ENCODE results near the gene PCBP3. TPM values are rescaled to one million over a fixed set of nuclear protein-coding genes. Genes with fewer than 3 reads are reported as not detected.

Gene PCBP3
- total RNA-seq, 2 experiments from 2014 or later = 1.9 to 2.2 TPM

- POLR2A ChIA-PET = interaction anchor here (1.7 kb wide), 1 partner anchor 8 kb away, joined by 4 read pairs; no protein-coding TSS in a partner anchor
- DNase-seq (no peak), ATAC-seq (no peak)
- H3K9me3 Mint-ChIP-seq = no peaks in the 10 kb centered on the region
- no peaks in the 10 kb centered on the region for H3K36me3 Mint-ChIP-seq (ENCODE audit: low read depth)
- no peak for TF ChIP-seq CTCF (IDR thresholded peaks at IDR 0.05)
- CTCF ChIA-PET = no interaction called here
- peaks cover 22% of the 10 kb centered on the region for H3K4me1 Mint-ChIP-seq (ENCODE audit: low read depth)
- H3K4me3 Mint-ChIP-seq = no peak overlapping the region
- intact Hi-C loops (cut with micrococcal nuclease) = no loop called here
- peaks cover 10% of the 10 kb centered on the region for H3K27me3 Mint-ChIP-seq
- no peak overlapping the region for H3K27ac Mint-ChIP-seq
Observed at GRCh38 chr21:45877171-45877438, 233.6 kb downstream of the PCBP3 start.

- peaks cover 10% of the 10 kb centered on the region for H3K27me3 Mint-ChIP-seq
- no peaks in the 10 kb centered on the region for H3K36me3 Mint-ChIP-seq (ENCODE audit: low read depth)
- no peaks in the 10 kb centered on the region for H3K9me3 Mint-ChIP-seq
- DNase-seq (no peak), ATAC-seq (no peak)
- H3K4me3 Mint-ChIP-seq = no peak overlapping the region
- intact Hi-C loops (cut with micrococcal nuclease) = no loop called here
- ChIA-PET CTCF (no interaction called here), POLR2A (interaction anchor here (1.7 kb wide), 1 partner anchor 8 kb away, joined by 4 read pairs; no protein-coding TSS in a partner anchor)
- H3K4me1 Mint-ChIP-seq (ENCODE audit: low read depth) = peaks cover 25% of the 10 kb centered on the region
- no peak overlapping the region for H3K27ac Mint-ChIP-seq
- no peak for TF ChIP-seq CTCF (IDR thresholded peaks at IDR 0.05)
Observed at GRCh38 chr21:45877821-45878469, 234.4 kb downstream of the PCBP3 start.

- H3K4me3 Mint-ChIP-seq = no peak overlapping the region
- no peaks in the 10 kb centered on the region for H3K36me3 Mint-ChIP-seq (ENCODE audit: low read depth)
- intact Hi-C loops (cut with micrococcal nuclease) = no loop called here
- H3K9me3 Mint-ChIP-seq = no peaks in the 10 kb centered on the region
- TF ChIP-seq CTCF (IDR thresholded peaks at IDR 0.05) = peak; percentile 79
- peaks cover 10% of the 10 kb centered on the region for H3K27me3 Mint-ChIP-seq
- H3K4me1 Mint-ChIP-seq (ENCODE audit: low read depth) = peaks cover 37% of the 10 kb centered on the region
- ATAC-seq = peak; percentile 95
- peak overlapping the region; percentile 63 for H3K27ac Mint-ChIP-seq
- DNase-seq = peak; percentile 92
- ChIA-PET CTCF (interaction anchor here (0.6 to 2.9 kb wide), 17 partner anchors 8 to 332 kb away, joined by 3 to 23 read pairs (median 4); no protein-coding TSS in a partner anchor), POLR2A (interaction anchor here (1.0 to 1.3 kb wide), 2 partner anchors 9 to 11 kb away, joined by 3 read pairs; no protein-coding TSS in a partner anchor)
Observed at GRCh38 chr21:45880097-45881068, 236.9 kb downstream of the PCBP3 start.

GRCh38 chr21:45882645-45883044 is 239.1 kb downstream of the PCBP3 start:
- TF ChIP-seq CTCF (IDR thresholded peaks at IDR 0.05) = no peak
- H3K27me3 Mint-ChIP-seq = peaks cover 10% of the 10 kb centered on the region
- DNase-seq (no peak), ATAC-seq (no peak)
- H3K36me3 Mint-ChIP-seq (ENCODE audit: low read depth) = no peaks in the 10 kb centered on the region
- H3K27ac Mint-ChIP-seq = no peak overlapping the region
- ChIA-PET CTCF (interaction anchor here (0.8 kb wide), 1 partner anchor 346 kb away, joined by 3 read pairs; no protein-coding TSS in a partner anchor), POLR2A (no interaction called here)
- intact Hi-C loops (cut with micrococcal nuclease) = no loop called here
- H3K4me1 Mint-ChIP-seq (ENCODE audit: low read depth) = peaks cover 58% of the 10 kb centered on the region
- H3K9me3 Mint-ChIP-seq = no peaks in the 10 kb centered on the region
- no peak overlapping the region for H3K4me3 Mint-ChIP-seq

- no peak for DNase-seq
- intact Hi-C loops (cut with micrococcal nuclease) = no loop called here
- ChIA-PET POLR2A (no interaction called here), CTCF (interaction anchor here (0.7 to 0.8 kb wide), 2 partner anchors 58 to 347 kb away, joined by 3 read pairs; no protein-coding TSS in a partner anchor)
- TF ChIP-seq CTCF (IDR thresholded peaks at IDR 0.05) = no peak
- Mint-ChIP-seq H3K27me3 (peaks cover 10% of the 10 kb centered on the region), H3K27ac (no peak overlapping the region), H3K9me3 (no peaks in the 10 kb centered on the region), H3K36me3 (ENCODE audit: low read depth) (no peaks in the 10 kb centered on the region), H3K4me1 (ENCODE audit: low read depth) (peaks cover 61% of the 10 kb centered on the region), H3K4me3 (no peak overlapping the region)
- ATAC-seq = no peak
Observed at GRCh38 chr21:45883090-45883489, 239.6 kb downstream of the PCBP3 start.
